ENCODE measurements around the gene TGM1.

GRCh38 chr14:24285351-24285750 lies 22.4 kb upstream of the TGM1 start:
- TF ChIP-seq CTCF (conservative IDR thresholded peaks at IDR 0.05; ENCODE audit: low read length), result no peak
- TF ChIP-seq EZH2phosphoT487 (IDR thresholded peaks at IDR 0.05; ENCODE audit: borderline replicate concordance), result no peak

Data from Loucy (cell line).